HG02870 (cell line): ENCODE measurements around the gene ZCCHC24.

ENCODE experiments used
- ATAC-seq: cut with Tn5 transposase; IDR thresholded peaks from one replicate; pipeline ENCODE4 v1.9.1; 2021; ENCODE audit warnings: mild to moderate bottlenecking, moderate library complexity; ENCODE audit not compliant: unreplicated experiment

ZCCHC24 gene

GRCh38 chr10:79433324-79434222 lies 11.9 kb downstream of the ZCCHC24 start:
- no peak for ATAC-seq

GRCh38 chr10:79431891-79432831 lies 13.3 kb downstream of the ZCCHC24 start:
- no peak for ATAC-seq

GRCh38 chr10:79431428-79431827 lies 14.0 kb downstream of the ZCCHC24 start:
- no peak for ATAC-seq

- no peak for ATAC-seq
Measured at GRCh38 chr10:79430936-79431335, 14.5 kb downstream of the ZCCHC24 start.

- no peak for ATAC-seq
Measured at GRCh38 chr10:79430325-79430905, 15.0 kb downstream of the ZCCHC24 start.

GRCh38 chr10:79429751-79430150 lies 15.7 kb downstream of the ZCCHC24 start:
- ATAC-seq, result no peak

- ATAC-seq, result no peak
Measured at GRCh38 chr10:79427965-79428364, 17.5 kb downstream of the ZCCHC24 start.

GRCh38 chr10:79425074-79425532 lies 20.3 kb downstream of the ZCCHC24 start:
- ATAC-seq, result no peak

- ATAC-seq, result no peak
Measured at GRCh38 chr10:79424221-79425073, 21.0 kb downstream of the ZCCHC24 start.

- no peak for ATAC-seq
Measured at GRCh38 chr10:79422178-79422892, 23.1 kb downstream of the ZCCHC24 start.

- no peak for ATAC-seq
Measured at GRCh38 chr10:79420974-79421688, 24.3 kb downstream of the ZCCHC24 start.

GRCh38 chr10:79418886-79419595 lies 26.4 kb downstream of the ZCCHC24 start:
- ATAC-seq, result no peak

- ATAC-seq, result no peak
Measured at GRCh38 chr10:79418274-79418673, 27.1 kb downstream of the ZCCHC24 start.

- ATAC-seq, result no peak
Measured at GRCh38 chr10:79417731-79418130, 27.7 kb downstream of the ZCCHC24 start.

GRCh38 chr10:79417266-79417665 lies 28.2 kb downstream of the ZCCHC24 start:
- no peak for ATAC-seq

GRCh38 chr10:79416578-79417255 lies 28.7 kb downstream of the ZCCHC24 start:
- no peak for ATAC-seq

GRCh38 chr10:79415736-79416577 lies 29.5 kb downstream of the ZCCHC24 start:
- ATAC-seq, result no peak
